Tibial artery (tissue), 4 donors: ENCODE results near the gene PHOX2A.
"Not testable (repeated sequence)": the region's sequence is repeated elsewhere in the genome, so short reads cannot be mapped to it uniquely, and the experiment has no call there.

Experiments used
- DNase-seq, 2 donors: peaks; one replicate each; pipeline ENCODE4 v3.0.0-alpha.2; 2019
- H3K27ac ChIP-seq, 2 donors: fragments of 200-600 bp; sonication (generic) in 1 of 2; 1 replicate in 1 of 2; 2 replicates in 1 of 2; pipeline ENCODE4 v1.5.1; 2018 to 2019; ENCODE audit warnings: mild to moderate bottlenecking in 1 of 2
- H3K27me3 ChIP-seq, 2 donors: fragments of 200-600 bp; sonication (generic) in 1 of 2; one replicate each; pipeline versions ENCODE4 v1.5.1 to v1.6.0; 2016 to 2019
- H3K36me3 ChIP-seq, 3 donors: fragments of 200-600 bp; sonication (generic) in 2 of 3; one replicate each; pipeline ENCODE4 v1.5.1; 2016 to 2019; ENCODE audit warnings: mild to moderate bottlenecking in 2 of 3
- H3K4me1 ChIP-seq, 4 donors: fragments of 200-600 bp; sonication (generic) in 2 of 4; 1 replicate in 3 of 4; 2 replicates in 1 of 4; pipeline ENCODE4 v1.5.1; 2016 to 2019
- H3K4me3 ChIP-seq, 2 donors: fragments of 200-600 bp; sonication (generic) in 1 of 2; 1 replicate in 1 of 2; 2 replicates in 1 of 2; pipeline ENCODE4 v1.5.1; 2018 to 2019; ENCODE audit warnings: mild to moderate bottlenecking in 2 of 2
- H3K9me3 ChIP-seq, 3 donors: fragments of 200-600 bp; sonication (generic) in 1 of 3; one replicate each; pipeline ENCODE4 v1.5.1; 2016 to 2019
- CTCF ChIP-seq, 2 experiments: fragments of 200-600 bp in 1 of 2; fragments of 450-650 bp in 1 of 2; IDR thresholded peaks; one replicate each; pipeline ENCODE4 v1.5.1; 2017 to 2019; ENCODE audit warnings: antibody characterized with exemption in 2 of 2, mild to moderate bottlenecking in 1 of 2, moderate library complexity in 1 of 2
- intact Hi-C: fragments of 100-400 bp; cut with DNase I; formaldehyde crosslinking; loops from one replicate; pipeline ENCODE4 v1.15.0; 2023; ENCODE audit warnings: low total_unique reads

PHOX2A gene

DNA sequence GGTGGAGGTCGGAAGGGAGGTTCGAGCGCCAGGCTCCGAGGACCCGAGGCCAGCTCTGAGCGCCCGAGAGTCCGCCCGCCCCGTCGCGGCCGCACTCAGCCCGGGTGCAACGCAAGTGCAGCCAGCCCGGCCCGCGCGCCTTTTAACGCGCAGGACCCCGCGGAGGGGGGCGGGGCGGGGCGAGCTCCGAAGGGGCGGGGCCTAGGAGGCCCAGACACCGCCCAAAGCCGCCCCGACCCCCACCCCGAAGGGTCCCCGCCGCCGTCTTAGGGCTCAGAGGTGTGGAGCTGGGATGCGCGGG lies at the start of gene PHOX2A:
Gene PHOX2A (minus strand): TSS at position 117 of the 301 bp plus-strand sequence. CDS start 172 bp downstream, outside the sequence.
- H3K4me3 ChIP-seq, result peak within 1 kb of the TSS in 1 of 2 donors; percentile 10
- H3K36me3 ChIP-seq, result no peaks in the 10 kb centered on the region
- peaks cover 0 to 38% (median 31%) of the 10 kb centered on the region in 4 donors for H3K4me1 ChIP-seq
- intact Hi-C loops, result no loop called here
- no peak for DNase-seq
- peaks cover 12 to 76% of the 10 kb centered on the region in 2 donors for H3K27me3 ChIP-seq
- H3K9me3 ChIP-seq, result no peaks in the 10 kb centered on the region
- H3K27ac ChIP-seq, result no peak within 1 kb of the TSS
- no peak for TF ChIP-seq CTCF (IDR thresholded peaks at IDR 0.05)

DNA sequence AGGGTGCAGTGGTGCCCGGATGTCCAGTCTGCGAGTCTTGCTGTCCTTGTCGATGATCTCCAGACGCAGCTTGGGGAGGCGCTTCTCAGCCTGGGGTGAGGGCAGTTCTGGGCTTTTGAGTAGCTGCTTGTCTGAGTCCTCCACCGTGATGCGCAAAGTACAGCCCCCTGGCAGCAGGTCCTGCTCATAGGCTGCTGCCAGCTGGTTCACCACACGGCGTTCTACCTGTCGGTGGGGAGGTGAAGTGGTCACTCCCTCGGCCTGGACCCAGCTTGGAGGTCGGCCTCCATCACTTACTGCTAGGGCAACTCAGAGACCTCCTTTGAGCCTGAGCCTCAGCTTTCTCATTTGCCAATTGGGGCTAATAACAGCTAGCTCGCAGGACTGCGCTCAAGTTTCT lies 49.4 kb upstream of the PHOX2A start:
- Histone ChIP-seq H3K27me3 (no peaks in the 10 kb centered on the region), H3K9me3 (no peaks in the 10 kb centered on the region), H3K4me1 (no peaks in the 10 kb centered on the region), H3K27ac (no peak overlapping the region), H3K36me3 (peaks cover 14 to 64% (median 36%) of the 10 kb centered on the region in 3 donors), H3K4me3 (no peak overlapping the region)
- intact Hi-C loops, result no loop called here
- DNase-seq, result no peak
- TF ChIP-seq CTCF (IDR thresholded peaks at IDR 0.05), result no peak

DNA sequence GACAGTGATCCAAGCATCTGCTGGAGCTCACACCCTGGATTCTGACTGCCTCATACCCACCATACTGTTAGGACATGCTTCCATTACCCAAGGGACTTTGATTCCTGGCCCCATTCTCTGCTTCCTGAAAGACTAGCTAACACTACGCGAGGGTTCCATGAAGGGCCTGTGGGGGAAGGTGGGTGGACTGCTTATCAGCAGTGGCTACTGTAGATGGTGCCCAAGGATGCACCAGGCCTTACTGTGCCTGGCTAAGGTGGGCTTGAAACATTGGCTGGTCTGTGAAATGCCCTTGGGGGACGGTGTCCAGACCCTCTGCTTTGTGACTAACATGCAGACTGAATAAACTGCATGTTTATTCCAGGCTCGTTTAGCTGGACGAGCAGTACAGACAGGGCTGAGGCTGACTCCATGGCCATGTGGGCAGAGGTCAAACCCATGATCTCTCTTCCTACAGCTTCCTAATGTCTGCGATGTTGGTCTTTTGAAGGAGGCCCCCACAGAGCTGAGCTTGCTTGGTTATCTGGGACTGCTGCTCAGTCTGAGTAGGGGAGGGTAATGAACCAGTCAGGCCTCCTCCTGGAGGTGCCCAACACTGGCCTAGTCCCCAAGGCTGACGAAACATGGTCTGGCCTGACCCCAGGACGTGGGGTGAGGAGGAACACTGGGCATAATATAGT lies 48.3 kb upstream of the PHOX2A start:
- Histone ChIP-seq H3K4me1 (no peaks in the 10 kb centered on the region), H3K36me3 (peaks cover 14 to 52% (median 28%) of the 10 kb centered on the region in 3 donors), H3K27me3 (peaks cover 0 to under 1% of the 10 kb centered on the region in 2 donors), H3K9me3 (no peaks in the 10 kb centered on the region), H3K27ac (no peak overlapping the region), H3K4me3 (no peak overlapping the region)
- intact Hi-C loops, result no loop called here
- no peak for DNase-seq
- TF ChIP-seq CTCF (IDR thresholded peaks at IDR 0.05), result no peak

- H3K9me3 ChIP-seq, H3K4me3 ChIP-seq, DNase-seq, H3K27me3 ChIP-seq, intact Hi-C loops, H3K27ac ChIP-seq, H3K4me1 ChIP-seq: not testable (repeated sequence)
- H3K36me3 ChIP-seq, result peaks cover under 1 to 37% (median 17%) of the 10 kb centered on the region in 3 donors
- TF ChIP-seq CTCF (IDR thresholded peaks at IDR 0.05), result peak; percentile 15 to 41
Observed at GRCh38 chr11:72290741-72291140, 46.8 kb upstream of the PHOX2A start.

- Histone ChIP-seq H3K36me3 (peaks cover 0 to 3% (median 0%) of the 10 kb centered on the region in 3 donors), H3K27me3 (peaks cover 0 to 6% of the 10 kb centered on the region in 2 donors), H3K4me3 (no peak overlapping the region), H3K9me3 (no peaks in the 10 kb centered on the region), H3K27ac (no peak overlapping the region), H3K4me1 (no peaks in the 10 kb centered on the region)
- TF ChIP-seq CTCF (IDR thresholded peaks at IDR 0.05), result no peak
- no peak for DNase-seq
- intact Hi-C loops, result no loop called here
Observed at GRCh38 chr11:72287293-72287692, 43.3 kb upstream of the PHOX2A start.
